ENCODE measurements around the gene IPO11. TPM values are rescaled to one million over a fixed set of nuclear protein-coding genes. Genes with fewer than 3 reads are reported as not detected.
"Not testable (repeated sequence)": the region's sequence is repeated elsewhere in the genome, so short reads cannot be mapped to it uniquely, and the experiment has no call there.

Gene IPO11
- total RNA-seq, 1 donor from 2014 or later = 29.1 TPM

DNA sequence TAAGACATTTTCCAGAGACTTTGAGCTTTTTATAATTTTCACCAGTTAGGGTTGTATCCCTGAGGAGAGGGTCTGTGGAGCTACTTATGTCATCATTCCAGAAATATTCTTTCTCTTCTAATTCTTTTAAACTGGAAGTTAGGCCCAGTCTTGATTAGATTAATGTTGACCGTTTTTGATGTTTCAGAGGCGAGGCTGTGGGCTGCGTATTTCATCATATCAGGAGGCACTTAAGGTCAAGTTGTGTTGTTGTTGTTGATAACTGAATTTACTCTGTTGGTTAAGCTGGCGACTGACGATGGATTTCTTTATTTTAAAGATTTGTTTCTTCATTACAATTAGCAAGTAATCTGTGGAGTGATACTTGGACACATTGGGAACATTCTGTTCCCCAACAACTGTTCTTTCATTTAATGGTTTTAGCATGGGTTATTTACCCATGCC lies 20.1 kb downstream of the IPO11 start:
- intact Hi-C loops (cut with micrococcal nuclease) = no loop called here

DNA sequence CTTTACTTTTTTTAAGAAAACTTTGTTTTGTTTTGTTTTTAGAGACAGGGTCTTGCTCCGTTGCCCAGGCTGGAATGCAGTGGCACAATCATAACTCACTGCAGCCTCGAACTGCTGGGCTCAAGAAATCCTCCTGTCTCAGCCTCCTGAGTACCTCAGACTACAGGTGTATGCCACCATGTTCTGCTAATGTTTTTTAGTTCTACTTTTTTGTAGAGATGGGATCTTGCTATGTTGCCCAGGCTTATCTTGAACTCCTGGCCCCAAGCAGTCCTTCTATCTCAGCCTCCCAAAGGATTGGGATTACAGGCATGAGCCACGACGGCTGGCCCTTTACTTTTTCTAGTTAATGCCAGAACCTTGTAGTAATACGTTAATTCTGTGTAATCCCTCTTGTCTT lies 36.0 kb downstream of the IPO11 start:
- intact Hi-C loops (cut with micrococcal nuclease) = loop anchor here (10.0 kb wide), 1 partner anchor 956 kb away; no protein-coding TSS in a partner anchor

GRCh38 chr5:62450259-62450658 lies 37.7 kb downstream of the IPO11 start:
- intact Hi-C loops (cut with micrococcal nuclease) = no loop called here

GRCh38 chr5:62457071-62457470 lies 44.5 kb downstream of the IPO11 start:
- intact Hi-C loops (cut with micrococcal nuclease) = no loop called here

DNA sequence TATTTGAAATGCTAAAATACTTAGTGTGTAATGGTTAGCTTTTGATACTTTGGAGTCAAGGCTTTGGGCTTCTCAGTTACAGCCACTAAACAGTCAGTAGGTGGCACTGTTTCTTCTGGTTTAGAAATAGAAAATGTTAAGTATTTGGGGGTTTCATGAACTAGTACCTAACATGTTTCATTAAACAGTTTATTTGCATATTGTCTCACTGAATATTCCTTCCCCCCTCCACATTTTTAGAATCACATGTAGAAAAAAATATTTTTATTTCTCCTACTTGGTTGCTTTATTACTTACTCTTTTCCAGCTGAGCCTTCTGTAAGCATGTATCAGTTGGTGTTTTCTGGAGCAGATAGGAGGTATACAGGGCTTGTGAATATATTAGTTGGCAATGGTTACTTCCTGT lies 48.0 kb downstream of the IPO11 start:
- intact Hi-C loops (cut with micrococcal nuclease) = loop anchor here (1.0 to 5.0 kb wide), 2 partner anchors 319 to 1502 kb away; partner anchors contain the start of gene HTR1A

DNA sequence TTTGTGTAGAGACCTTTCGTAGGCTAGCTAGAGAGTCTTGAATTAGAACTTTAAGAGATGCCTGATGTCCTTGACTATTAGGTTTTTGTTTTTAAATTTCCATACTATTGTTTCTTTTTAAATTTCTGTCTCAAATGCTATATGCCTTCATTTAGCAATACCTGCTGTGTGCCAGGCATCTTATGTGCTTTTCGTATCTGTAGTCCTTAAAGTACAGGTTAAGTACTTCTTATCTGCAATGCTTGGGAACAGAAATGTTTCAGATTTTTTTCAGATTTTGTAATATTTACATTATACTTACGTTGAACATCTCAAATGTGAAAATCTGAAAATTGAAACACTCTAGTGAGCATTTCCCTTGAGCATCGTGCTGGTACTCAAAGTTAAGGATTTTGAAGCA lies 49.0 kb downstream of the IPO11 start:
- intact Hi-C loops (cut with micrococcal nuclease) = loop anchor here (5.0 kb wide), 1 partner anchor 1501 kb away; the partner anchor contains the start of gene HTR1A

DNA sequence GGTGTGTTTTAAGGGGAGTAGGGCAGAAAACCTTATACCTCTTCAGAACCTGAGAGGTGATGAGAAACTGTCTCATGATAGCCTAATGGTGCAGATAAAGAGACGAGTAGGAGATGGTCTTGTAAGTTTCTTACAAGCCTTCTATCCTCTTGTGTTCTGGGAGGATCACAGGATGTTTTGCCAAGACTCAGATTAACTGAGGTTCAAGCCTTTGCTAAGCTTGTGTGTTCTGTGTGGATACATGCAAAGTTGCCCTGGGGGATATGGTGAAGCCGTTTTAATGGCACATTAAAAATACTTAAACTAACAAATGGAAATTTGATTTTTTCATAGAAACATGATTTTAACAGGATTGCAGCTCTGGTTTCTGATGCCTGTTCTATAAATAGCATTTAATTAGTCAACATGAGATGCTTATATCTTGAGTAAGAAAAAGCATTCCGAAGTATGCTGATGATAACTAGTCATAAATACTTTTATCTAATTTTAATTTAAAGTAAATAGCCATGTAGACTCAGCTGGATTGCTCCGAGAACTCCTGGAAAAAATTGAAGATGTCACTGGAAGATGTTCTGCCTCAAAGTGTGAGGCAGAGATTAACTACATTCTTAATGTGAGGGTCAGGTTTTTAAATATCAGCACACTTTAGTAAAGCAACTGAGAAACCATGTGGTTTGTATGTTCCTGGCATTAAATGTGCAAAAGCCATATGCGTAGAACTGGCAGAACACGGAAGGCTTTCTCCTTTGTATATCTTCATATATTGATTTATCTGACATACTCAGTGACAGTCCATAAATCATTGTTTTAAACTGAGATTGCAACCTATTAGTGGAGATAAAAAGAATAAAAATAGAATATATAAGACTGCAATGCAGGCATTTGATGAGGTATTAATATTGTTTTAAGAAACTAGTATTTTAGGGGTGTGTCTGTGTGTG lies 53.7 kb downstream of the IPO11 start:
- intact Hi-C loops (cut with micrococcal nuclease) = no loop called here

DNA sequence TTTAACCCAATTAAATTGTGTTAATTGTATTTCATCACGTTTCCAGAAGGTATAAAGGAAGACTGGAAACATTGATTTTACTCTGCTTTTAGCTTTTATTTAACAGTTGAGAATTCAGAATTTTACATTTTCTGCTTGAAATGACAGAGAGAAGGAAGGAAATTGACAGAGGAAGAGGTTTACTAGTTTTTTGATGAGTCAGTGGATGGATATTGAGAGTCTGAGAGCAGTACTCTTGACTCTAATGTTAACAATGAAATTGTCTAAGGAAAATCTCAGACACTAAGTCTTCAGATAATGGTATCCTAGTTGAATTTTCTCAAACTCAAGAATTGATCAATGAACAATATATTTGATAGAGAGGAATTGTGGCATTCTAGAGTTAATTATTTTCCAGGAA lies 60.6 kb downstream of the IPO11 start:
- intact Hi-C loops (cut with micrococcal nuclease) = no loop called here

- intact Hi-C loops (cut with micrococcal nuclease) = no loop called here
These were observed 62.5 kb downstream of the IPO11 start for GRCh38 chr5:62475072-62475471.

DNA sequence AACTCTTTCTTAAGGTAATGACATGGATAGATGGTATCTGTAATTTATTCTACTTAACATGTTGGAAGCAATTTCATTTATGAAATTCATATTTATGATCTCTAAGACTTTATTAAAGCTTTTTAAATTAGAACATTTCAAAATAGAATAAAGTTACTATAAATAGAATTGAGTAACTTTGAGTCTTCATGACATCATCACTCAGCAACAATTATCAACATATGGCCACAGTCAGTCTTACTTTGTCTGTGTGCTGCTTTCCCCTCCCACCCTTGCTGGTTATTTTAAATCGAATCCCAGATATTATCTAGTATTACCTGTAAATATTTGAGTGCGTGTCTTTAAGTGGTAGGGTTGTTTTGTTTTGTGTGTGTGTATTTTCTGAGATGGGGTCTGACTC lies 65.2 kb downstream of the IPO11 start:
- intact Hi-C loops (cut with micrococcal nuclease) = no loop called here

DNA sequence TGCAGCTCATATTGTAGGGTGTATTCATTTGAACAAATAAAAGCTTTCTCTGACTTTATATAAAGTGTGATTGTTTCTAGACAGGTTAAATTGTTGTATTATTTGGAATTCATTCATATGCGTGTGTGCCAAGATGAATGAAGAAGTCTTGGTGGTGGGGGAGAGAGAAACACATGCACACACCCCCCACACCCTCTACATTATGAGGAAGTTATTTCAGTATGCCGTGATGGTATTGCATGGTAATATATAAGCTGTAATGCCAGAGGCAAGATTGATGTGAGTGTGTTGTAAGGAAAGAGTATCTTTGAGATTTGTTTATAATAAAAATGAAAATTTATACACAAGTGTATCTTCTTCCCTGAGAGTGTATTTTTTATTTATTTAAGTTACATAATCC lies 71.0 kb downstream of the IPO11 start:
- intact Hi-C loops (cut with micrococcal nuclease) = no loop called here

DNA sequence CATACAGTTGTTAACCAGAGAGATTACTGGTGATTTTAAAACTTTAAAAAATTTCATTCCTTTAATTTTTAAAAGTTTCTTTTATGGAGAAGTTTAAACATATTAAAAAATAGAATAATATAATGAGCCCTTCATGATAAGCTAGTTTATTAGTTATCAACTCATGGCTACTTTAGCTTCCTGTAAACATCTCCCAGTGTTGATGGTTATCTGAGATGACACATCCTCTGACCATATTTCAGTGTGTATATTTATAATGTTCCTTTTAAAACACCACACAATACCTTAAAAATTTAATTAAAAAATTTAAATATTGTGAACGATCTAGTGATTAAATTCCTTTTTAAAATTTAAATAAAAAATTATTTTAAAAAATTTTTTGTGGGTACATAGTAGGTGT lies 74.1 kb downstream of the IPO11 start:
- intact Hi-C loops (cut with micrococcal nuclease) = no loop called here

GRCh38 chr5:62488531-62488930 lies 76.0 kb downstream of the IPO11 start:
- intact Hi-C loops (cut with micrococcal nuclease) = no loop called here

- intact Hi-C loops (cut with micrococcal nuclease) = no loop called here
These were observed 76.9 kb downstream of the IPO11 start for GRCh38 chr5:62489471-62489870.

DNA sequence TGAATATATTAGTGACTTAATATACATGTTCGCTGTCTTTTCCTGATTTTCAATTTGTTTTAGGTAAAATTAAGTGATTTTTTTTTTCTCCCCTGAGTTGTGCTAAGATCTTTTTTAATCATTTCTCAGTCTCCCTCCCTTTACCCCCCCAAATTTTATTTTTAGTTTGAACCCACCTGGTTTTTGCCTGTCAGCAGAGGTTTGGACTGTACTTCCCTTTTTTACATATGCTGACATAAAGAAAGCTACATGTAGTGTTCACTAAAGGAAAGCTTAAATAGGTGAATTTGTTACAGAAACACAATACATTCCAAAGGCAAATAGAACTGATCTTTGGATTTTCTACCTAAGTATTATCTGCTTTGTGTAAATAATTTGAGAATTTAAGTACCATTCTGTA lies 82.2 kb downstream of the IPO11 start:
- intact Hi-C loops (cut with micrococcal nuclease) = no loop called here

- intact Hi-C loops (cut with micrococcal nuclease) = no loop called here
These were observed 84.3 kb downstream of the IPO11 start for GRCh38 chr5:62496876-62497275.

- intact Hi-C loops (cut with micrococcal nuclease) = no loop called here
These were observed 86.4 kb downstream of the IPO11 start for GRCh38 chr5:62498961-62499360.

DNA sequence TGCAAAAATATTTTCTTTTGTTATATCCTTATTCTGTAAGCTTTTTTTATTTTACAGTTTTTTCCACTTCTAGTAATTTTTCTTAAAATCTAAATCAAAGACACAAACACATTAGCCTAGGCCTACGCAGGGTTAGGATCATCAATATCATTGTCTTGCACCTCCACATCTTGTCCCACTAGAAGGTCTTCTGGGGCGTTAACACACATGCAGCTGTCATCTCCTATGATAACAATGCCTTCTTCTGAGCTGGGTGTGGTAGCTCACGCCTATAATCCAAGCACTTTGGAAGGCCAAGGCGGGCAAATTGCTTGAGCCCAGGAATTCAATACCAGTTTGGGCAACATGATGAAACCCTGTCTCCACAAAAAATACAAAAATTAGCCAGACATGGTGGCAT lies 87.2 kb downstream of the IPO11 start:
- intact Hi-C loops (cut with micrococcal nuclease) = no loop called here

DNA sequence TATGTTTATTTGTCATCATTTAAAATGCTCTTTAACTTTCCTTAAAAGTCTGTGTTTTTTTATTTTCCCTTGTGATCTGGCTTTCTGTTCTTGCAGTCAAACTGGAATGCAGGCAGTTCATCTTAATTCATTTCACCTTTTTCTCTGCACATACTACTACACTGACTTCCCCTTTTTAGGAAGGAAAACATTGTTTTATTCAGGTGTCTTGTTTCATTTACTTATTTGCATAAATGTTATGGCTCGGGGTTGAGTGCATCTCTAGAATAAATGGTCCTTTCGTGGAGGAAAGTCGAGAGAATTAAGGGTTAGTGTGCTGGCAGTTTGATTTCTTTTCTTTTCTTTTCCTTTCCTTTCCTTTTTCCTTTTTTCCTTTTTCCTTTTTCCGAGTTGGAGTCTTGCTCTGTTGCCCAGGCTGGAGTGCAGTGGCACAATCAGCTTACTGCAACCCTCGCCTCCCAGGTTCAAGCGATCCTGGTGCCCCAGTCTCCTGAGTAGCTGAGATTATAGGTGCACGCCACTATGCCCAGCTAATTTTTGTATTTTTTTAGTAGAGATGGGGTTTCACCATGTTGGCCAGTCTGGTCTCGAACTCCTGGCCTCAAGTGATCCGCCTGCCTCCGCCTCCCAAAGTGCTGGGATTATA lies 90.0 kb downstream of the IPO11 start:
- intact Hi-C loops (cut with micrococcal nuclease) = no loop called here

- intact Hi-C loops (cut with micrococcal nuclease) = no loop called here
These were observed 91.6 kb downstream of the IPO11 start for GRCh38 chr5:62504129-62504528.

DNA sequence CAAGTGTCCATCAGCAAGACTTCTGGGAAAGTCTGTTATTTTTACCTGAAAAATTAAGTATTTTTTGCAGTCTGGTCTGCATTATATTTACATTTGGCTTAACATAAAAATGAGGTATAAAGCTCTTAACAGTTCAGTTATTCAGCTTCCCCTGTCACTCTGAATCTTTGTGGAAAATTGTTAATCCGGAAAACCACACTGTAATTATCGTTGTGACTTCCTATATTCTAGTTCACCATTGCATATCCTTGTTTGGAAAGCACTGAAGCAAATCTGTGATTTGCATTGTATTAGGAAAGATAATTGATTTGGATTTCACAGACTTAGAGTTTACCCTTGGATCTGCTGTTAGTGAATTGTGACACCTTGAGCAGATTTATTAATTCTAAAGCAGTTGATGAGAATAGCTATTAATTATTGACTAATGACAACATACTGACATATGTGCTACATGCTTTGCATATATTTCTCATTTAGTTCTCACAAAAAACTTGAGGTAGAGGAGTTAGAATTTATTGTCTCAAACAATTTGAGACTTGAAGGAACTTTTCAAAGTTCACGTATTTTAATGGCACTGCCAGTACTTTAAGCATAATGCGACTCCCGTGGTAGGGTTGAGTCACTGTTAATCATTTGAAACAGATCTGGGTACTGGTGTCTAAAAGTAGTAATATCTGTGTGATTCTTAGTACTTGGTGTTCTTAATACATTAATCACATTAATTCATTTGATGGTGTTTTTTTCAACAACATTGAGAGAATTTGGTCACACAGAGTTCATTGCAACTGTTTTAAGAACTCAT lies 94.3 kb downstream of the IPO11 start:
- intact Hi-C loops (cut with micrococcal nuclease) = no loop called here

DNA sequence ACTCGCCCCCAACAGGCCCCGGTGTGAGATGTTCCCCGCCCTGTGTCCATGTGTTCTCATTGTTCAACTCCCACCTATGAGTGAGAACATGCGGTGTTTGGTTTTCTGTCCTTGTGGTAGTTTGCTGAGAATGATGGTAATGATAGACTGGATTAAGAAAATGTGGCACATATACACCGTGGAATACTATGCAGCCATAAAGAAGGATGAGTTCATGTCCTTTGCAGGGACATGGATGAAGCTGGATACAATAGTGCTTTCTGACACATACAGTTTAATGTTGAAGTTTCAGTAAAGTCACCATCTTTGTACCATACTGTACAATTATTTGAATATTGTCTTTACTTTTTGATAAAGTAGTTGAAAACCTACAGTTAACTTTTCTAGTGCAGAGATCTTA lies 96.2 kb downstream of the IPO11 start:
- intact Hi-C loops (cut with micrococcal nuclease) = not testable (repeated sequence)
